ENCODE results near the gene PSD4. TPM values are rescaled to one million over a fixed set of nuclear protein-coding genes. Genes with fewer than 3 reads are reported as not detected.

Gene PSD4
- total and polyA plus RNA-seq, 2 of the 8 experiments (the other 6 are each of a cell fraction or from before 2014, with no cell fraction given) = 0.53 to 1.2 TPM

GRCh38 chr2:113214141-113214540 lies 40.4 kb downstream of the PSD4 start (continued):
- TF ChIP-seq ATF2 (IDR thresholded peaks at IDR 0.05; ENCODE audit: low read length) = no peak
- no peak for TF ChIP-seq EP300 (IDR thresholded peaks at IDR 0.05; ENCODE audit: borderline replicate concordance in 1 of 2, low read depth in 2 of 2, low read length in 2 of 2)
